K562 (cell line): Measurements from ENCODE around the gene ACTG2. TPM values are rescaled to one million over a fixed set of nuclear protein-coding genes. Genes with fewer than 3 reads are reported as not detected.

Experiments used
- ATAC-seq: fragments of 200-7000 bp; cut with Tn5 transposase; 3 replicates; pipeline ENCODE4 v1.9.1; 2020; ENCODE audit warnings: moderate library complexity
- BruUV-seq: library from RNA; stranded (reverse); fragments of 400-500 nt; replicated peaks from 2 replicates; lab custom pipeline; 2021; lab: Mats Ljungman, UMichigan
- CTCF ChIA-PET: fragments of 300-600 bp; formaldehyde crosslinking; extraction: SDS; loops from one replicate; lab custom pipeline; 2021; ENCODE audit warnings: low intra/inter-chr PET ratio; lab: Yijun Ruan, JAX
- POLR2A ChIA-PET: fragments of 300-600, 350-650 bp; sonication (Branson Sonifier 250); formaldehyde crosslinking; extraction: SDS; loops from one replicate; lab custom pipeline; 2021; ENCODE audit warnings: antibody characterized with exemption, inconsistent platforms; lab: Yijun Ruan, JAX
- DNase-seq, 4 experiments: peaks; one replicate each; pipeline versions ENCODE4 v3.0.0 to v3.0.0-alpha.2; 2011 to 2018; ENCODE audit warnings: low spot score in 3 of 4, mixed read lengths in 3 of 4; ENCODE audit errors: extremely low read depth in 1 of 4
- FAIRE-seq: peaks from 2 replicates; lab custom pipeline; 2011; peaks lifted over from hg19 to GRCh38; lab: Jason Lieb, UNC
- H2AFZ ChIP-seq: 2 replicates; pipeline ENCODE4 v1.6.0; 2011; ENCODE audit warnings: low read depth, low read length, control low read depth, inconsistent platforms
- H3K27ac ChIP-seq: fragments of 200-600 bp; 3 replicates; pipeline ENCODE4 v1.8.0; 2011; ENCODE audit warnings: low read depth, mild to moderate bottlenecking, control low read depth, inconsistent platforms, low read length, moderate library complexity, mixed read lengths; ENCODE audit errors: extremely low read depth
- H3K27me3 ChIP-seq, 2 experiments: fragments of 300-600 bp in 1 of 2; 2 replicates in 1 of 2; 3 replicates in 1 of 2; pipeline versions ENCODE4 v1.6.0 to v1.8.0; 2011; ENCODE audit warnings: inconsistent platforms in 2 of 2, low read length in 2 of 2, mild to moderate bottlenecking in 1 of 2, mixed read lengths in 1 of 2, moderate library complexity in 1 of 2; ENCODE audit not compliant: control insufficient read depth in 2 of 2, insufficient read depth in 2 of 2
- H3K36me3 ChIP-seq: fragments of 300-600 bp; 3 replicates; pipeline ENCODE4 v1.8.0; 2011; ENCODE audit warnings: mild to moderate bottlenecking, low read length, inconsistent platforms; ENCODE audit not compliant: control insufficient read depth, insufficient read depth
- H3K4me1 ChIP-seq, 2 experiments: fragments of 200-600 bp in 1 of 2; replicated peaks in 1 of 2; 2 replicates in 1 of 2; 3 replicates in 1 of 2; pipeline versions ENCODE4 v1.5.1 to v1.8.0; 2011; ENCODE audit warnings: inconsistent platforms in 2 of 2, low read length in 2 of 2, mild to moderate bottlenecking in 1 of 2, mixed read lengths in 1 of 2, moderate library complexity in 1 of 2; ENCODE audit not compliant: control insufficient read depth in 2 of 2, insufficient read depth in 2 of 2
- H3K4me2 ChIP-seq: 2 replicates; pipeline ENCODE4 v1.6.1; 2011; ENCODE audit warnings: low read length, control low read depth, inconsistent platforms, mixed read lengths; ENCODE audit not compliant: insufficient read depth
- H3K4me3 ChIP-seq: fragments of 200-600 bp; sonication (generic), shearing (Covaris generic); 2 replicates; pipeline ENCODE4 v1.5.1; 2016; ENCODE audit warnings: control low read depth, inconsistent platforms
- H3K79me2 ChIP-seq: fragments of 200-600 bp; 3 replicates; pipeline ENCODE4 v1.8.0; 2011; ENCODE audit warnings: low read length, inconsistent platforms; ENCODE audit not compliant: control insufficient read depth, insufficient read depth
- H3K9ac ChIP-seq, 2 experiments: 2 replicates each; pipeline versions ENCODE4 v1.6.0 to v1.6.1; 2011; ENCODE audit warnings: low read depth in 2 of 2, low read length in 2 of 2, control low read depth in 1 of 2, inconsistent platforms in 1 of 2, mild to moderate bottlenecking in 1 of 2, mixed read lengths in 1 of 2; ENCODE audit not compliant: insufficient read depth in 1 of 2
- H3K9me1 ChIP-seq: one replicate; pipeline ENCODE4 v1.6.0; 2011; ENCODE audit warnings: inconsistent platforms, mild to moderate bottlenecking, low read length, moderate library complexity; ENCODE audit not compliant: control insufficient read depth, insufficient read depth
- H3K9me3 ChIP-seq: replicated peaks from 2 replicates; pipeline ENCODE4 v1.5.1; 2011; ENCODE audit warnings: low read depth, low read length, inconsistent platforms; ENCODE audit not compliant: control insufficient read depth, insufficient read depth
- H4K20me1 ChIP-seq: replicated peaks from 2 replicates; pipeline ENCODE4 v1.6.1; 2011; ENCODE audit warnings: low read length, inconsistent platforms, mixed read lengths; ENCODE audit not compliant: control insufficient read depth, insufficient read depth
- ZBTB11 ChIP-seq, 3 experiments: fragments of 200-800 bp in 1 of 3; fragments of 250-450 bp in 1 of 3; fragments of 450-650 bp in 1 of 3; sonication (Bioruptor Pico) in 1 of 3; sonication (Bioruptor generic) in 1 of 3; formaldehyde crosslinking in 1 of 3; IDR thresholded peaks; 2 replicates each; pipeline versions ENCODE4 v1.6.1 to v1.8.0; 2016 to 2022; ENCODE audit warnings: mild to moderate bottlenecking in 2 of 3, missing genetic modification characterization in 2 of 3, missing compliant biosample characterization in 1 of 3, moderate library complexity in 1 of 3
- ZNF589 ChIP-seq: fragments of 200-800 bp; sonication (Bioruptor generic); IDR thresholded peaks from 2 replicates; pipeline ENCODE4 v1.6.1; 2016; ENCODE audit warnings: low read depth, missing genetic modification characterization, missing compliant biosample characterization
- WGBS: fragments of 100-300 bp; shearing (Covaris generic); methylation state at CpG from one replicate; pipeline ENCODE4 v1.1.6; 2016; ENCODE audit warnings: low coverage, mixed read lengths; ENCODE audit not compliant: insufficient coverage; ENCODE audit errors: missing lambda C conversion rate; 5-methylcytosine and 5-hydroxymethylcytosine counted together
- in situ Hi-C: fragments of 300-500 bp; cut with MboI; formaldehyde crosslinking; loops from 4 replicates; pipeline ENCODE4 v1.15.0; 2018; ENCODE audit warnings: inconsistent platforms, mixed read lengths
- intact Hi-C: fragments of 100-400 bp; cut with micrococcal nuclease; formaldehyde crosslinking; loops from 2 replicates; pipeline ENCODE4 v1.14.2; 2022
- polyA plus RNA-seq, 8 experiments: library from polyadenylated mRNA; depleted of rRNA in 4 of 8; stranded (reverse) in 5 of 8; unstranded in 3 of 8; fragments of >200 nt; fragmentation: Nextera tagmentation in 2 of 8; fragmentation: Illumina TruSeq in 1 of 8; extraction: Ambion mirVana in 2 of 8; extraction: Trizol in 1 of 8; gene quantifications; 2 replicates each; pipeline versions ENCODE4 v1.2.1 to v1.2.3, GENCODE V29; 2011 to 2014; ENCODE audit warnings: inconsistent platforms in 1 of 8, missing spikeins in 1 of 8
- total RNA-seq, 7 experiments: library from RNA; depleted of rRNA in 6 of 7; stranded (reverse); fragments of >200 nt in 6 of 7; fragmentation: Illumina TruSeq in 2 of 7; extraction: Trizol in 2 of 7; gene quantifications; 2 replicates each; pipeline versions ENCODE4 v1.2.1 to v1.2.3, GENCODE V29; 2011 to 2021; ENCODE audit warnings: low replicate concordance in 1 of 7

The ACTG2 gene
- total and polyA plus RNA-seq, 9 of the 15 experiments (the other 6 are each of a cell fraction or from before 2014, with no cell fraction given): 0.06 to 0.60 TPM; not detected in 7

GRCh38 chr2:73885406-73885805, 7.4 kb upstream of the ACTG2 start (continued):
- no peak for TF ChIP-seq ZBTB11 (CRISPR knock-in tag; IDR thresholded peaks at IDR 0.05)

- ATAC-seq (no peak), DNase-seq (no peak), FAIRE-seq (no peak)
- Histone ChIP-seq H3K4me1 (no peaks in the 10 kb centered on the region), H3K27ac (no peak overlapping the region), H2AFZ (no peak overlapping the region), H3K27me3 (peaks cover 2 to 4% of the 10 kb centered on the region in 2 experiments; a peak in 2 of 5 replicates), H4K20me1 (no peaks in the 10 kb centered on the region), H3K4me2 (no peak overlapping the region), H3K4me3 (no peak overlapping the region), H3K9me3 (no peaks in the 10 kb centered on the region), H3K9me1 (no peaks in the 10 kb centered on the region), H3K36me3 (no peaks in the 10 kb centered on the region), H3K9ac (no peak overlapping the region), H3K79me2 (no peaks in the 10 kb centered on the region)
- in situ Hi-C loops: no loop called here
- no peak for TF ChIP-seq ZNF589
- CTCF ChIA-PET: no interaction called here
- POLR2A ChIA-PET: no interaction called here
- no TSS peak for BruUV-seq
- intact Hi-C loops: no loop called here
- WGBS: 9% methylated on average over 4 of the region's 4 CpGs
These were observed 6.5 kb upstream of the ACTG2 start for GRCh38 chr2:73886357-73886756.
